ENCODE data around the gene FAM20A. TPM values are rescaled to one million over a fixed set of nuclear protein-coding genes. Genes with fewer than 3 reads are reported as not detected.

FAM20A gene
- total and polyA plus RNA-seq, 9 of the 15 experiments (the other 6 are each of a cell fraction or from before 2014, with no cell fraction given) = 0.07 TPM; not detected in 8

GRCh38 chr17:68567581-68567980 lies 33.6 kb downstream of the FAM20A start:
- in situ Hi-C loops (cut with MboI) = no loop called here
- intact Hi-C loops (cut with micrococcal nuclease) = no loop called here
- no peak overlapping the region for H2AFZ ChIP-seq (ENCODE audit: low read depth, low read length)
- no peaks in the 10 kb centered on the region for H4K20me1 ChIP-seq (replicated peaks; ENCODE audit: control insufficient read depth, insufficient read depth, low read length)
- H3K27me3 ChIP-seq (ENCODE audit: control insufficient read depth in 2 of 2, insufficient read depth in 2 of 2, low read length in 2 of 2) = peaks cover 5 to 18% of the 10 kb centered on the region in 2 experiments; a peak in 4 of 5 replicates
- BruUV-seq (replicated peaks) = no TSS peak
- H3K9me1 ChIP-seq (ENCODE audit: control insufficient read depth, insufficient read depth, low read length) = no peaks in the 10 kb centered on the region
- no peak overlapping the region for H3K9ac ChIP-seq (ENCODE audit: insufficient read depth in 1 of 2, low read depth in 2 of 2, low read length in 2 of 2)
- ATAC-seq = no peak
- no peaks in the 10 kb centered on the region for H3K36me3 ChIP-seq (ENCODE audit: control insufficient read depth, insufficient read depth, low read length)
- CTCF ChIA-PET (ENCODE audit: low intra/inter-chr PET ratio) = no interaction called here
- no peaks in the 10 kb centered on the region for H3K4me1 ChIP-seq (replicated peaks in 1 of 2; ENCODE audit: control insufficient read depth in 2 of 2, insufficient read depth in 2 of 2, low read length in 2 of 2)
- H3K79me2 ChIP-seq (ENCODE audit: control insufficient read depth, insufficient read depth, low read length) = no peaks in the 10 kb centered on the region
- 6% methylated on average over 8 of the region's 8 CpGs for WGBS (ENCODE audit: insufficient coverage, low coverage, missing lambda C conversion rate)
- no peak for DNase-seq (ENCODE audit: extremely low read depth in 1 of 4, low spot score in 3 of 4)
- H3K27ac ChIP-seq (ENCODE audit: extremely low read depth, low read depth, low read length) = no peak overlapping the region
- POLR2A ChIA-PET = interaction anchor here (1.2 kb wide), 1 partner anchor 13 kb away, joined by 3 read pairs; no protein-coding TSS in a partner anchor
- no peak overlapping the region for H3K4me3 ChIP-seq
- no peak for FAIRE-seq
- no peaks in the 10 kb centered on the region for H3K9me3 ChIP-seq (replicated peaks; ENCODE audit: control insufficient read depth, insufficient read depth, low read depth, low read length)
- H3K4me2 ChIP-seq (ENCODE audit: insufficient read depth, low read length) = no peak overlapping the region
- TF ChIP-seq GMEB1 (CRISPR knock-in tag; IDR thresholded peaks at IDR 0.05) (no peak), FOXJ3 (CRISPR knock-in tag; IDR thresholded peaks at IDR 0.05) (no peak), FOXP1 (CRISPR knock-in tag; IDR thresholded peaks at IDR 0.05) (no peak), KLF10 (CRISPR knock-in tag; IDR thresholded peaks at IDR 0.05) (no peak), POLR2H (tag; IDR thresholded peaks at IDR 0.05; ENCODE audit: low read depth) (no peak), ZNF347 (CRISPR knock-in tag; IDR thresholded peaks at IDR 0.05; ENCODE audit: low read depth) (no peak), ZNF695 (CRISPR knock-in tag; IDR thresholded peaks at IDR 0.05) (no peak), ZNF274 (IDR thresholded peaks at IDR 0.05; ENCODE audit: borderline replicate concordance, low read depth, low read length) (no peak)
- TF ChIP-seq, protein P1, sequence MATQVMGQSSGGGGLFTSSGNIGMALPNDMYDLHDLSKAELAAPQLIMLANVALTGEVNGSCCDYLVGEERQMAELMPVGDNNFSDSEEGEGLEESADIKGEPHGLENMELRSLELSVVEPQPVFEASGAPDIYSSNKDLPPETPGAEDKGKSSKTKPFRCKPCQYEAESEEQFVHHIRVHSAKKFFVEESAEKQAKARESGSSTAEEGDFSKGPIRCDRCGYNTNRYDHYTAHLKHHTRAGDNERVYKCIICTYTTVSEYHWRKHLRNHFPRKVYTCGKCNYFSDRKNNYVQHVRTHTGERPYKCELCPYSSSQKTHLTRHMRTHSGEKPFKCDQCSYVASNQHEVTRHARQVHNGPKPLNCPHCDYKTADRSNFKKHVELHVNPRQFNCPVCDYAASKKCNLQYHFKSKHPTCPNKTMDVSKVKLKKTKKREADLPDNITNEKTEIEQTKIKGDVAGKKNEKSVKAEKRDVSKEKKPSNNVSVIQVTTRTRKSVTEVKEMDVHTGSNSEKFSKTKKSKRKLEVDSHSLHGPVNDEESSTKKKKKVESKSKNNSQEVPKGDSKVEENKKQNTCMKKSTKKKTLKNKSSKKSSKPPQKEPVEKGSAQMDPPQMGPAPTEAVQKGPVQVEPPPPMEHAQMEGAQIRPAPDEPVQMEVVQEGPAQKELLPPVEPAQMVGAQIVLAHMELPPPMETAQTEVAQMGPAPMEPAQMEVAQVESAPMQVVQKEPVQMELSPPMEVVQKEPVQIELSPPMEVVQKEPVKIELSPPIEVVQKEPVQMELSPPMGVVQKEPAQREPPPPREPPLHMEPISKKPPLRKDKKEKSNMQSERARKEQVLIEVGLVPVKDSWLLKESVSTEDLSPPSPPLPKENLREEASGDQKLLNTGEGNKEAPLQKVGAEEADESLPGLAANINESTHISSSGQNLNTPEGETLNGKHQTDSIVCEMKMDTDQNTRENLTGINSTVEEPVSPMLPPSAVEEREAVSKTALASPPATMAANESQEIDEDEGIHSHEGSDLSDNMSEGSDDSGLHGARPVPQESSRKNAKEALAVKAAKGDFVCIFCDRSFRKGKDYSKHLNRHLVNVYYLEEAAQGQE (IDR thresholded peaks at IDR 0.05; ENCODE audit: borderline replicate concordance) = no peak
- TF ChIP-seq, protein P1 (CRISPR knock-in tag; IDR thresholded peaks at IDR 0.05; ENCODE audit: low read depth) = no peak

All from K562 (cell line).